Effector CD4-positive, alpha-beta T cell (primary cell): Measurements from ENCODE around the gene BRCA2.
A peak's percentile ranks its signal among the peaks of the same experiment; 100 is the strongest.
"Not testable (repeated sequence)": the region's sequence is repeated elsewhere in the genome, so short reads cannot be mapped to it uniquely, and the experiment has no call there.

Source experiments
- DNase-seq: peaks from one replicate; pipeline ENCODE4 v3.0.0-alpha.2; 2020

The BRCA2 gene

DNA sequence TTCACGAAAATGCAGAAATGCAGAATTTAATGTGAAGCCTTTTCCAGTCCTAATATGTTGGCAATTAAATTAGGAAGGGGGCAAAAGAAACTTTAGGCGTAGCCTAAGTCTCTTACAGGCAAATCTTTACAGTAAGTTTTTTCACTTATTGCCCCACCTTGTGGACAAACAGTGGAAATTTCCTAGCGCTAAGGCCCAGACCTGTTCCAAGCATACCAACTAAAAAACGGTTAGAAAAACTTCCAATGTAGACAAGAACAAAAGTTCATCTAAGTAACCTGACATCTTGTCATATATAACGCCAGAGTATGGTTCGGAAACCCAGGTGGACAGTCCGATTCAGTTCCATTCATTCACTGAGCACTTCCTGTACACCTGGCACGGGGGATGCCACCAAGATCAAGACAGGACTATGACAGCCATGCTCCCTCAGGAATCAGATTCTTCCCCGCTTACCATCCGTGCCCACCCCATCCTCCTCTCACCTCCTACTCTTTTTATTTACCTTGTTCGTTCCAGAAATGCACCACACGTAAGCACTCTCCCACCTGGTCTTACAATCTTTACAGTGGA lies 5.1 kb upstream of the BRCA2 start:
- DNase-seq, result no peak

DNA sequence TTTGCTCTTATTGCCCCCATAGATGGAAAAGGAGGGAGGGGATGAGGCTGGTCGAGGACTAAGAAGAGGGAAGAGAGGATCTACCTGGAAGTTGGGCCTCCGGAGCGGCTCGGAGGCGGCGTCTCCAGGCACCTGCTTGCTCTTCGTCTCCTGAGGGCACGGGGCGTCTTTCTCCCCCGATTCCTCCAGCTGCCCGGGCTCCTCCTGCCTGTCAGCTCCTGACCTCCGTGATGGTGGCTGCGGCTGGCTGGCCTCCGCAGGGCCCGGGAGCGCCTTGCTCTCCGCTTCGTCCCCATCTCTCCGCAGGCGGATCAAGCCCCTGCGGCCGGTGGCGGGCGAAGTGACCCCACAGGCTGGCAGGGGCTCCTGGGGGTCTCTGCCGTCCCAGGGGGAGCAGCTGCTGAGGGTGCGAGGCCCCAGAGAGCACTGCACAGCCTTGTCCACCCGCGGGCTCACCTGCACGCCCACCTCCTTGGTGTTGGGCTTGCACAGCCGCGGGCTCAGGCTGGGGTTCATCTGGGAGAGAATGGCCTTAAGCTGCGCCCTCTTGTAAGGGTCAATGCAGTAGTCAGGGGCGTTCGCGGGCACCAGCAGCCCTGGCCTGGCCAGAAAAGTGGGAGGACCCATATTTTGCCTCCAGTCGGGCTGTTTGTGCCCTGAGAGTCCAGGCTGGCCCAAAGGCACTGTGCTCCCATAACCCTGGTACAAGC lies 4.0 kb upstream of the BRCA2 start:
- DNase-seq, result no peak

DNA sequence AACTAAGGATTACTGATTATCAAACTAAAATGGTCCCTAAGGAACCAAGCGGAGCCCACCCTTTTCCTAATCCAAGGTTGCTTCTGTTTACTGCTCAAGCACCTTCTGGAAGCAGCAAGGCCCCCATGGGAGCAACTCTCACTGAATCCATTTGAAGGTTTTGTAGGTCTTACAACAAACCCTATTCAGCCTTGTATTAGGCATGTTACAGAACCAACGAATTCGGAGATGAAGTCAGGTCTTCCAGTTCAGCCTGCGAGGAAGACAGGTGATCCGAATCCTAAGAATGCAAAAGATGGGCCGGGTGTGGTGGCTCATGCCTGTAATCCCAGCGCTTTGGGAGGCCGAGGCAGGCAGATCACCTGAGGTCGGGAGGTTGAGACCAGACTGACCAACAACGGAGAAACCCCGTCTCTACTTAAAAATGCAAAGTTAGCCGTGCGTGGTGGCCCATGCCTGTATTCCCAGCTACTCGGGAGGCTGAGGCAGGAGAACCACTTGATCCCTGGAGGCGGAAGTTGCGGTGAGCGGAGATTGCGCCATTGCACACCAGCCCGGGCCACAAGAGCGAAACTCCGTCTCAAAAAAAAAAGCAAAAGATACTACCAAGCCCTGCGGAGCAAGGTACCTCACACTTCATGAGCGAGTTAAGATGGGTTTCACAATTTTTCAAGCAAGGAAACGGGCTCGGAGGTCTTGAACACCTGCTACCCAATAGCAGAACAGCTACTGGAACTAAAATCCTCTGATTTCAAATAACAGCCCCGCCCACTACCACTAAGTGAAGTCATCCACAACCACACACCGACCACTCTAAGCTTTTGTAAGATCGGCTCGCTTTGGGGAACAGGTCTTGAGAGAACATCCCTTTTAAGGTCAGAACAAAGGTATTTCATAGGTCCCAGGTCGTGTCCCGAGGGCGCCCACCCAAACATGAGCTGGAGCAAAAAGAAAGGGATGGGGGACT lies 754 bp upstream of the BRCA2 start:
- peak; percentile 49 for DNase-seq

DNA sequence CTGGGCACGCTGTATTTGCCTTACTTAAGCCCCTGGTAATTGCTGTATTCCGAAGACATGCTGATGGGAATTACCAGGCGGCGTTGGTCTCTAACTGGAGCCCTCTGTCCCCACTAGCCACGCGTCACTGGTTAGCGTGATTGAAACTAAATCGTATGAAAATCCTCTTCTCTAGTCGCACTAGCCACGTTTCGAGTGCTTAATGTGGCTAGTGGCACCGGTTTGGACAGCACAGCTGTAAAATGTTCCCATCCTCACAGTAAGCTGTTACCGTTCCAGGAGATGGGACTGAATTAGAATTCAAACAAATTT lies 676 bp downstream of the BRCA2 start:
- no peak for DNase-seq

DNA sequence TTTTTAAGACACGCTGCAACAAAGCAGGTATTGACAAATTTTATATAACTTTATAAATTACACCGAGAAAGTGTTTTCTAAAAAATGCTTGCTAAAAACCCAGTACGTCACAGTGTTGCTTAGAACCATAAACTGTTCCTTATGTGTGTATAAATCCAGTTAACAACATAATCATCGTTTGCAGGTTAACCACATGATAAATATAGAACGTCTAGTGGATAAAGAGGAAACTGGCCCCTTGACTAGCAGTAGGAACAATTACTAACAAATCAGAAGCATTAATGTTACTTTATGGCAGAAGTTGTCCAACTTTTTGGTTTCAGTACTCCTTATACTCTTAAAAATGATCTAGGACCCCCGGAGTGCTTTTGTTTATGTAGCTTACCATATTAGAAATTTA lies 1.2 kb downstream of the BRCA2 start:
- no peak for DNase-seq

DNA sequence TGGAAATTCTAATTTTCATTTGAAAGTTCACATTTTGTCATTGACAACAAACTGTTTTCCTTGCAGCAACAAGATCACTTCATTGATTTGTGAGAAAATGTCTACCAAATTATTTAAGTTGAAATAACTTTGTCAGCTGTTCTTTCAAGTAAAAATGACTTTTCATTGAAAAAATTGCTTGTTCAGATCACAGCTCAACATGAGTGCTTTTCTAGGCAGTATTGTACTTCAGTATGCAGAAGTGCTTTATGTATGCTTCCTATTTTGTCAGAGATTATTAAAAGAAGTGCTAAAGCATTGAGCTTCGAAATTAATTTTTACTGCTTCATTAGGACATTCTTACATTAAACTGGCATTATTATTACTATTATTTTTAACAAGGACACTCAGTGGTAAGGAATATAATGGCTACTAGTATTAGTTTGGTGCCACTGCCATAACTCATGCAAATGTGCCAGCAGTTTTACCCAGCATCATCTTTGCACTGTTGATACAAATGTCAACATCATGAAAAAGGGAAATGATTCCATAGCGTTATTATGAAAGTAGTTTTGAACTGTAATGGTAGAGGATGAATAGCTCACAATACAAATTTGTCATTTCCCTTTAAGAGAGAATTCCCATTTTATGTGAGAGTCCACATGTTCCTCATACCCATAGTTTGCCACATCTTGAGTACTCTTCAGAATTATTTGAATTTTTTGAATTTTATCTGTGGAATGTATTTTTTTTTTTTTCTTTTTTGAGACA lies 2.6 kb downstream of the BRCA2 start:
- no peak for DNase-seq

DNA sequence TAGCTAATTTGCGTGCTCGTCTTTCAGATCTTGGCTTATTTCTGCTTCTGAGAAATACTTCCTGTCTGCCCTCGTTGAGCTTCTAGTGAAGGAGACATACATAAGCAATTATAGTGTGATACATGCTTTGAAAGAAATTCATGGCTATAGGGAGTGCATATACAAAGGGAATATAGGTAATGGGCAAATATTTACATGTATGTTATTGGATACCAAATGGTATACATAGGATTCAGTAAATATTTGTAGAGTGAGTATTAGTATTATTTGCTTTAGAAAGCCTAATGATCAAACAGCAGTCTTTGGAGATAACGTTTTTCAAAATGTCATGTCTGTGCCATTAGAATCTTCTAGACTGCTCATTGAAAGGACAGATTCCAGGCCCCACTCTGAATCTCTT lies 5.2 kb downstream of the BRCA2 start:
- no peak for DNase-seq

DNA sequence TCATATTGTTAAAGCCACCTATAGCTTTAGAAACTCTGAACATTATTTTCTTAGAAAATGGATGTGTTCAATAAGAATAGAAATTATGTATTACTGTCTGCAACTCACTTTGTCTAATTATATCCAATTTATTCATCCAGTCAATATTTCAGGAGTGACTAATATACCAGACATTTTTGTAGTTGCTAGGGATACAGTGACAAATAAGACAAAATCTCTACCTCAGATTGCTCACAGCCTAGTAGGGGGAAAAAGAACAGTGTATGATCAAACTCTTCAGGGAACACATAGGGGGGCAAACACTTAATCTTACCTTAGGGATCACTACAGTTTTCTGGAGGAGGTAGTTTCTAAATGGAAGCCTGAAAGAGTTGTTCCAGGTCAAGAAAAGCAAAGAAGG lies 8.6 kb downstream of the BRCA2 start:
- no peak for DNase-seq

DNA sequence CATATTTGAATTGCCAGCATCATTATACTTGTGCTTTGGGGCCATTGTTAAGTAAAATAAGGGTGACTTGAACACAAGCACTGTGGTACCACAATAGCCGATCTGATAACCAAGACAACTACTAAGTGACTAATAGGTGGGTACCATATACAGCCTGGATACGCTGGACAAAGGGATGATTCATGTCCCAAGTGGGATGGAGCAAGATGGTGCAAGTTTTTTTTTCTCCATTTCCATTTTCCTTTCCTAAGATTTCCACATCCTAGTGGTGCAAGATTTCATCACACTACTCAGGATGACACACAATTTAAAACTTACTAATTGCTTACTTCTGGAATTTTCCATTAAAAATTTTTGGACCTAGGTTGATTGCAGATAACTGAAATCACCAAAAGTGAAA lies 15.1 kb downstream of the BRCA2 start:
- DNase-seq, result no peak

DNA sequence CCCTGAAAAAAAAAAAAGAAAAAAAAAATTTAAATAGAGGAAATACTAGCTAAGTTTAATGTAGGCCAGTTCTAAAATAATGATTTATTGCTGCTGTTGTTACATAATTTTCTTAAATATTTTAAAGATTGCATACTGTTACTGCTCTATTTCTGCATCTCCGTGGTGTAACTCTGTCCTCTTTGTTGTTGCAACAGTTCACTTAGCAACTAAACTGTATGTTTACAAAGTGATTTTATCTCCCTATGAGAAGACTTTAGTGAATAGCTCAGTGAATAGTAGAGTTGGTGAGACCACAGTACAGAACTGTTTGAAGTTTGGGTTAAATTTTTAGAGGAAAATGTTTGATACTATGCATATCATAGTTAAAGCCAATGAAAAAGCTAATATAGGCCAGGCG lies 19.4 kb downstream of the BRCA2 start:
- DNase-seq, result no peak

DNA sequence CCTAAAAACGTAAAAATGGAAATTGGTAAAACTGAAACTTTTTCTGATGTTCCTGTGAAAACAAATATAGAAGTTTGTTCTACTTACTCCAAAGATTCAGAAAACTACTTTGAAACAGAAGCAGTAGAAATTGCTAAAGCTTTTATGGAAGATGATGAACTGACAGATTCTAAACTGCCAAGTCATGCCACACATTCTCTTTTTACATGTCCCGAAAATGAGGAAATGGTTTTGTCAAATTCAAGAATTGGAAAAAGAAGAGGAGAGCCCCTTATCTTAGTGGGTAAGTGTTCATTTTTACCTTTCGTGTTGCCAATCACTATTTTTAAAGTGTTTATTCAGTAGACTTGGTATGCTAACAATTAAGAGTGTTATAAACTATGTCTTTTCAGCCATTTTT lies 25.6 kb downstream of the BRCA2 start:
- DNase-seq, result no peak

DNA sequence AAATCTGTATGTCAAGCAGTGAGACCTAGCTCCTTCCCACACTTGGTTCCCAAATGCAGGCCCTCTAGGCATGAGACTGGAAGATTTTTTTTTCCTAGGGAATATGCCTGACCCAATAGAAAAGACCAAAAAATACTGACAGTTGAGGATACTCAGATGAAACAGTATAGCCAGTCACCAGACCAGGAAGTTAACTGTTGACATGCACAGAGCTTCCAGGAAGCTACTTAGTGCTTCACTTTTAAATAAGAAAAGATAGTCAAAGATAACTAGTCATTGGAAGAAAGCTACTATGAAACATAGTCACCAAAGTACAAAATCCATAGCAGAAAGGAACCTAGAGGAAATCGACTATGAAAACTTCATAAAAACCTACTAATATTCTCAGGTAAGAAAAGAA lies 32.3 kb downstream of the BRCA2 start:
- DNase-seq, result no peak

DNA sequence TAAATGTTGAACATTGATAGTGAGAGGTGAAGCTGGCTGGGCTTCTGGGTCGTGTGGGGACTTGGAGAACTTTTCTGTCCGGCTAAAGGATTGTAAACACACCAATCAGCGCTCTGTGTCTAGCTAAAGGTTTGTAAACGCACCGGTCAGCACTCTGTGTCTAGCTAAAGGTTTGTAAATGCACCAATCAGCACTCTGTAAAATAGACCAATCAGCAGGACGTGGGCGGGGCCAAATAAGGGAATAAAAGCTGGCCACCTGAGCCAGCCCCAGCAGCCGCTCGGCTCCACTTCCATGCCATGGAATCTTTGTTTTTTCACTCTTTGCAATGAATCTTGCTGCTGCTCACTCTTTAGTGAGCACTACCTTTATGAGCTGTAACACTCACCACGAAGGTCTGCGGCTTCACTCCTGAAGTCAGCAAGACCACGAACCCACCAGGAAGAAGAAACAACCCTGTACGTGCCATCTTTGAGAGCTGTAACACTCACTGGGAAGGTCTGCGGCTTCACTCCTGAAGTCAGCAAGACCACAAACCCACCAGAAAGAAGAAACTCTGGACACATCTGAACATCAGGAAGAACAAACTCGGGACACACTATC lies 35.6 kb downstream of the BRCA2 start:
- DNase-seq, result not testable (repeated sequence)

DNA sequence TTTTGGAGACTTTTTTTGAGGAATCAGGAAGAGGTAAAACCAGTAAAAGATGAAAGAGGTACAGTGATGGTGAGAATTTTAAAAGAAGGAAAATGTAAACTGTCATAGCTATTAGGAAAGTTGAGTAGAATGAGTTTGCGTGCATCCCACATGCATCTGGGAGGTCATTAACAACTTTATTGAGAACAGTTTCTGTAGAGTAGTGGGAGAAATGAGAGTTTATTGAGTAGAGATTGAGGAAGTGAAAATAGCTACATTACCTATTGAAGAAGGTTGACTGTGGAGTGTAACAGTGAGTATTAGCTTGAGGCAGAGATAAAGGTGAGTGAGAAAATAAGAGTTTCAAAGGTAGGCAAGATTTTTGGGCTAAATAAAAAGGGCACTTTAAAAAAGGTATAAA lies 38.7 kb downstream of the BRCA2 start:
- DNase-seq, result no peak

DNA sequence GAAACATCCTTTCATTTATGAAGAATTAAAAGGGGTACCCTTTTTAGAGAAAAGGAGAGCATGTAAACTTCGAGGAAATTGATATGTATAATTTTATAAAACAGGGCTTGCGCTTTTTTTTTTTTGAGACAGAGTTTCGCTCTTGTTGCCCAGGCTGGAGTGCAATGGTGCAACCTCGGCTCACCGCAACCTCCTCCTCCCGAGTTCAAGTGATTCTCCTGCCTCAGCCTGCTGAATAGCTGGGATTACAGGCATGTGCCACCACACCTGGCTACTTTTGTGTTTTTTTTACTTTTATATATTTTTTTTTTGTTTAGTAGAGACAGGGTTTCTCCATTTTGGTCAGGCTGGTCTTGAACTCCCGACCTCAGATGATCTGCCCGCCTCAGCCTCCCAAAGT lies 40.6 kb downstream of the BRCA2 start:
- not testable (repeated sequence) for DNase-seq

DNA sequence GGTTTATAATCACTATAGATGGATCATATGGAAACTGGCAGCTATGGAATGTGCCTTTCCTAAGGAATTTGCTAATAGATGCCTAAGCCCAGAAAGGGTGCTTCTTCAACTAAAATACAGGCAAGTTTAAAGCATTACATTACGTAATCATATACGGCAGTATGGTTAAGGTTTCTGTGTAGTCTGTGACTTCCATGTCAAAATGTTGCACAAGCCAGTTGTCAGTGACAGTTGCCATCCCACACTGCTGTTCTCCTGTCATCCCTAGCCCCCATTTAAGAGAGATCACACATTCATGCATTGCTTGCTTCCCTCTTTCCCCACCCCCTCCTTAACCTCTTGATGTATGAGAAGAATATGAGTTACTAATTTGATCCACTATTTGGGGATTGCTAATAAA lies 47.3 kb downstream of the BRCA2 start:
- no peak for DNase-seq

DNA sequence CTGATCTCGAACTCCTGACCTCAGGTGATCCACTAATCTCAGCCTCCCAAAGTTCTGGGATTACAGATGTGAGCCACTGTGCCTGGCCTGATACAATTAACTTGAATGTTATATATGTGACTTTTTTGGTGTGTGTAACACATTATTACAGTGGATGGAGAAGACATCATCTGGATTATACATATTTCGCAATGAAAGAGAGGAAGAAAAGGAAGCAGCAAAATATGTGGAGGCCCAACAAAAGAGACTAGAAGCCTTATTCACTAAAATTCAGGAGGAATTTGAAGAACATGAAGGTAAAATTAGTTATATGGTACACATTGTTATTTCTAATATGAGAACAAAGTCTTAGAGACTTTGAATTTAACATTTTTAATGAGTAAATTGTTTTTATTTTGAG lies 55.5 kb downstream of the BRCA2 start:
- DNase-seq, result no peak

DNA sequence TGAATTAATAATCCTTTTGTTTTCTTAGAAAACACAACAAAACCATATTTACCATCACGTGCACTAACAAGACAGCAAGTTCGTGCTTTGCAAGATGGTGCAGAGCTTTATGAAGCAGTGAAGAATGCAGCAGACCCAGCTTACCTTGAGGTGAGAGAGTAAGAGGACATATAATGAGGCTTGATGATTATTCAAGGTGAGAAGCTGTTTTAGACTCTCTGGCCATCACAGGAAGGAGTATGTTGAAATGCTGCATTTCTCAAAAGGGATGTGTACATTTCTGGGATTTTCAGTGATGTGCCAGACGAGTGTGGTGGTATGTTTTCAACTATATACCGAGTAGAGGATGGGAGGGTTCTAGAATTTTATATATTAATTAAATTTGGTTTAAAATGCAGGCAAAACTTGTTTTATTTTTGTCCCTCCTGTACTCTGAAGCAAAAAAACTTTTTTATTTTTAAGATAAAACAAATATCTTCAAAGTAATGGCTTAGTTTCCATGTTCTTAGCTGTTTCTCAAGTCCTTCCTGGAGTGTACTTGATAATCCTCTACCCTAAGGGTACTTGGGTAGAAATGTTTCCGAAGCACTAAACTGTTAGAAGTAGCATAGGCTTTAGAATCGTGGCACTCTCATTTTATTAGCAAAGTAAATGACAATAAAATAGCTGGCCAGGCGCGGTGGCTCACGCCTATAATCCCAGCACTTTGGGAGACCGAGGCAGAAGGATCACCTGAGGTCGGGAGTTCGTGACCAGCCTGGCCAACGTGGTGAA lies 61.5 kb downstream of the BRCA2 start:
- DNase-seq, result no peak

DNA sequence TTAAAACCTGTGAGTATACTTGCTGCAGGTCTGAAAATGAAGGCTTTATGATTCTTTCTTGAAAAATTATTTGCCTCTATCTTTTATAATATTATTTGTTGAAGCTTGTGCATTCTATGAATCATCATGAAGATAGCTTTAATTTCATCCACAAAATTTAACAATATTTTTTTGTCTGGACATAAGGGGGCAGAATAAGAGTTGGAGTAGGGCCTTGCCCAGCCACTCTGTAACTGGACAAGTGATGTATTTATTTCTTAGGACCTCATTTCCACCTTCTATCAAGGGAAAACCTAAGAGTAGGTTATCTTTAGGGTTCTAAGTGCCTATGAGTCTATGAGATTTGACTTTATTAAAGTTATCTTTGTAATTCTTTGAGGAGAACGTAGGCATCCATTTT lies 62.7 kb downstream of the BRCA2 start:
- DNase-seq, result no peak

DNA sequence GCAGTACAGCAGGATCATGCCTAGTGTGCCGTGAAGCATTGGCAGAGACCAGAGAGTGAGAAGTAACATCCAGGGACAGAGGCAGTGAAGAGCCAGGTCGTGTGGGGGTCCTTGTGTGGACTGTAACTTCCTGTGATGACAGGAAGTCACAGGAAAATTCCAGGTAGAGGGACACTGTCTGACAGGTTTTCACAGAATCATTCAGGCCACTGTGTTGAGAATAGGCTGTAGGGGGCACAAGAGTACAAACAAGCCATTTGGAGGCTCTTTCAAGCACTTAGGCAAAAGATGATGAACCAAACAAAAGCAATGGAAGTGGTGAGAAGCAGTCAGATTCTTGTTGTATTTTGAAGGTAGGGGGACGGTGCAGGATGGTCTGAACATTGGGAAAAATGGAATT lies 66.2 kb downstream of the BRCA2 start:
- DNase-seq, result no peak

DNA sequence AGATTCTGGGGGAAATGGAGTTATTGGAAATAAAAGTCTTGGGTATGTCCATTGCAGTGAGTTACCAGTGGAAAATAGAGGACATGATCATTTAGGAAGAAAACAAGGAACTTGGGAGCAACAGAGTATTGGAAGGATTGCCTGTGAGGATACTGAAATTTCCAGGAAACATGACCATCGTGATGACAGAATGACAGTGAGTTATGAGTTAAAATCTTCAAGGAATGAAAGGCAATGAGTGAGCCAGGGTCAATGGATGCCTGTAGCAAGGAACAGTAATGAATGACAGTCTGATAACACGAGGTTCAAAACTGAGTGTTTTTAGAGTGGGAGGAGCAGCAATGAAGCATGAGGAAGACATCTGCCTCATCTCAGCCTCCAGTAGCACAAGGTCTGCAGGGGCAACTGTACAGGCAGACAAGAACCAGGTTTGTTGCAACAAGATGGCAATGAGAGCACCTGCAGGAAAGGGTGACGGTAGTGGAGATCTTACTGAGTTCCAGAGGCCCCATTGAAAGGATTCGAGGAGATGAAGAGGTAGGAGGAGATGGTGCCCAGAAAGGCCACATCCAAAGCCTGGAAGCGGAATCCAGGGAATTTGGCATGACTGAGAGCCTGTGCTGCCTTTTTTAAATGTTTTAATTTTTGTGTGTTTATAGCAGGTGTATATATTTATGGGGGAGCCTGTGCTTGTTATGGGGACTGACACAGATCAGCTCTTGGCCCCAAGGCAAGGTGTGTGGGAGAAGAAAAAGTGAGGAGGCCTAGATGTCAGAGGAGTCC lies 68.7 kb downstream of the BRCA2 start:
- DNase-seq, result no peak
